Fibroblast of lung (primary cell): ENCODE results near the gene PRSS12. TPM values are rescaled to one million over a fixed set of nuclear protein-coding genes. Genes with fewer than 3 reads are reported as not detected.

Source experiments
- DNase-seq, 2 donors: peaks; one replicate each; pipeline versions ENCODE4 v3.0.0 to v3.0.0-alpha.2; 2010; ENCODE audit warnings: low read depth in 2 of 2
- H2AFZ ChIP-seq: 2 replicates; pipeline ENCODE4 v1.5.1; 2012; ENCODE audit warnings: low read length, control low read depth, inconsistent platforms
- H3K27ac ChIP-seq: 2 replicates; pipeline ENCODE4 v1.5.1; 2011; ENCODE audit warnings: low read length, control low read depth; ENCODE audit not compliant: insufficient read depth
- H3K27me3 ChIP-seq: 2 replicates; pipeline ENCODE4 v1.5.1; 2011; ENCODE audit warnings: mild to moderate bottlenecking, low read length; ENCODE audit not compliant: control insufficient read depth, insufficient read depth
- H3K36me3 ChIP-seq: 2 replicates; pipeline ENCODE4 v1.5.1; 2011; ENCODE audit warnings: low read length; ENCODE audit not compliant: control insufficient read depth, insufficient read depth
- H3K4me1 ChIP-seq: 2 replicates; pipeline ENCODE4 v1.5.1; 2011; ENCODE audit warnings: low read length; ENCODE audit not compliant: control insufficient read depth, insufficient read depth; ENCODE audit errors: extremely low read depth
- H3K4me2 ChIP-seq: 2 replicates; pipeline ENCODE4 v1.5.1; 2011; ENCODE audit warnings: low read length, control low read depth; ENCODE audit not compliant: insufficient read depth; ENCODE audit errors: extremely low read depth
- H3K4me3 ChIP-seq, 4 experiments: fragments of 200-600 bp in 1 of 4; sonication (generic) in 1 of 4; replicated peaks in 1 of 4; 2 replicates each; pipeline ENCODE4 v1.5.1; 2011 to 2016; ENCODE audit warnings: low read length in 4 of 4, low read depth in 3 of 4, mild to moderate bottlenecking in 3 of 4, control low read depth in 2 of 4, inconsistent platforms in 1 of 4, mixed read lengths in 1 of 4; ENCODE audit not compliant: insufficient read depth in 1 of 4; ENCODE audit errors: control extremely low read depth in 1 of 4
- H3K79me2 ChIP-seq: 2 replicates; pipeline ENCODE4 v1.5.1; 2012; ENCODE audit warnings: mild to moderate bottlenecking, low read length, inconsistent platforms; ENCODE audit not compliant: control insufficient read depth, insufficient read depth
- H3K9ac ChIP-seq: 2 replicates; pipeline ENCODE4 v1.5.1; 2011; ENCODE audit warnings: mild to moderate bottlenecking, low read length, control low read depth; ENCODE audit not compliant: insufficient read depth
- H3K9me3 ChIP-seq: 2 replicates; pipeline ENCODE4 v1.5.1; 2012; ENCODE audit warnings: low read depth, low read length; ENCODE audit not compliant: control insufficient read depth, insufficient read depth
- H4K20me1 ChIP-seq: 2 replicates; pipeline ENCODE4 v1.5.1; 2011; ENCODE audit warnings: low read length; ENCODE audit not compliant: control insufficient read depth, insufficient read depth; ENCODE audit errors: extremely low read depth
- CTCF ChIP-seq, 2 donors: IDR thresholded peaks in 1 of 2; conservative IDR thresholded peaks in 1 of 2; 1 replicate in 1 of 2; 2 replicates in 1 of 2; pipeline ENCODE4 v1.5.1; 2011 to 2012; ENCODE audit warnings: low read length in 2 of 2, control low read depth in 1 of 2, inconsistent platforms in 1 of 2, low read depth in 1 of 2, mild to moderate bottlenecking in 1 of 2
- EZH2 ChIP-seq: IDR thresholded peaks from 2 replicates; pipeline ENCODE4 v1.5.1; 2012; ENCODE audit warnings: low read length, control low read depth, mild to moderate bottlenecking; ENCODE audit errors: missing control alignments
- polyA plus RNA-seq, 2 donors: library from polyadenylated mRNA; depleted of rRNA in 1 of 2; stranded (reverse) in 1 of 2; unstranded in 1 of 2; fragments of >200 nt; gene quantifications; 2 replicates each; pipeline ENCODE4 v1.2.1, GENCODE V29; 2011 to 2012; ENCODE audit warnings: missing spikeins in 1 of 2
- total RNA-seq: library from RNA; depleted of rRNA; stranded (reverse); fragments of >200 nt; gene quantifications from 2 replicates; pipeline ENCODE4 v1.2.1, GENCODE V29; 2014

The PRSS12 gene
- total and polyA plus RNA-seq, 2 donors (not counting 1 experiment from before 2014, with no cell fraction given): 59.9 to 104 TPM

- no peaks in the 10 kb centered on the region for H3K36me3 ChIP-seq
- H3K4me2 ChIP-seq: no peak overlapping the region
- H3K4me1 ChIP-seq: no peaks in the 10 kb centered on the region
- H2AFZ ChIP-seq: no peak overlapping the region
- H3K4me3 ChIP-seq: no peak overlapping the region
- H4K20me1 ChIP-seq: no peaks in the 10 kb centered on the region
- no peak for TF ChIP-seq EZH2
- TF ChIP-seq CTCF (conservative IDR thresholded peaks at IDR 0.05 in 1 of 2, IDR thresholded peaks at IDR 0.05 in 1 of 2; ENCODE audit: low read depth in 1 of 2, low read length in 2 of 2): no peak
- H3K79me2 ChIP-seq: no peaks in the 10 kb centered on the region
- DNase-seq: no peak
- no peak overlapping the region for H3K27ac ChIP-seq
- no peaks in the 10 kb centered on the region for H3K9me3 ChIP-seq
- no peaks in the 10 kb centered on the region for H3K27me3 ChIP-seq
- H3K9ac ChIP-seq: no peak overlapping the region
These were observed 15.1 kb upstream of the PRSS12 start for GRCh38 chr4:118367872-118368271.

GRCh38 chr4:118367361-118367760 is 14.6 kb upstream of the PRSS12 start:
- H2AFZ ChIP-seq: no peak overlapping the region
- no peaks in the 10 kb centered on the region for H3K4me1 ChIP-seq
- H3K4me3 ChIP-seq: no peak overlapping the region
- H4K20me1 ChIP-seq: no peaks in the 10 kb centered on the region
- no peak for DNase-seq
- TF ChIP-seq EZH2 (no peak), CTCF (conservative IDR thresholded peaks at IDR 0.05 in 1 of 2, IDR thresholded peaks at IDR 0.05 in 1 of 2; ENCODE audit: low read depth in 1 of 2, low read length in 2 of 2) (no peak)
- no peaks in the 10 kb centered on the region for H3K36me3 ChIP-seq
- H3K27ac ChIP-seq: no peak overlapping the region
- H3K9me3 ChIP-seq: no peaks in the 10 kb centered on the region
- no peak overlapping the region for H3K9ac ChIP-seq
- no peaks in the 10 kb centered on the region for H3K27me3 ChIP-seq
- no peaks in the 10 kb centered on the region for H3K79me2 ChIP-seq
- H3K4me2 ChIP-seq: no peak overlapping the region

GRCh38 chr4:118363166-118363565 is 10.4 kb upstream of the PRSS12 start:
- H3K27me3 ChIP-seq: no peaks in the 10 kb centered on the region
- no peaks in the 10 kb centered on the region for H4K20me1 ChIP-seq
- no peaks in the 10 kb centered on the region for H3K79me2 ChIP-seq
- H2AFZ ChIP-seq: no peak overlapping the region
- no peak overlapping the region for H3K9ac ChIP-seq
- H3K4me1 ChIP-seq: no peaks in the 10 kb centered on the region
- TF ChIP-seq EZH2: no peak
- TF ChIP-seq CTCF (conservative IDR thresholded peaks at IDR 0.05 in 1 of 2, IDR thresholded peaks at IDR 0.05 in 1 of 2; ENCODE audit: low read depth in 1 of 2, low read length in 2 of 2): no peak
- DNase-seq: no peak
- H3K4me2 ChIP-seq: no peak overlapping the region
- no peaks in the 10 kb centered on the region for H3K36me3 ChIP-seq
- no peaks in the 10 kb centered on the region for H3K9me3 ChIP-seq
- H3K27ac ChIP-seq: no peak overlapping the region
- no peak overlapping the region for H3K4me3 ChIP-seq
